ENCODE measurements around the gene TSKU. TPM values are rescaled to one million over a fixed set of nuclear protein-coding genes. Genes with fewer than 3 reads are reported as not detected.

TSKU gene
- total RNA-seq, 1 donor: 23.5 TPM

- Histone ChIP-seq H3K36me3 (ENCODE audit: insufficient read depth, low read length) (no peaks in the 10 kb centered on the region), H2AFZ (ENCODE audit: low read length) (peak overlapping the region; percentile 90), H3K9me3 (ENCODE audit: low read depth, low read length) (no peaks in the 10 kb centered on the region), H3K4me1 (ENCODE audit: insufficient read depth, low read length) (peaks cover 15% of the 10 kb centered on the region), H3K79me2 (ENCODE audit: insufficient read depth, low read length) (no peaks in the 10 kb centered on the region), H3K27ac (ENCODE audit: low read depth, low read length) (peak overlapping the region; percentile 33), H4K20me1 (ENCODE audit: insufficient read depth, low read length) (no peaks in the 10 kb centered on the region), H3K27me3 (ENCODE audit: insufficient read depth, low read length) (no peaks in the 10 kb centered on the region), H3K4me2 (ENCODE audit: insufficient read depth, low read length) (peak overlapping the region; percentile 56), H3K4me3 (ENCODE audit: insufficient read depth, low read length) (peak overlapping the region; percentile 28)
- TF ChIP-seq CTCF (IDR thresholded peaks at IDR 0.05; ENCODE audit: extremely low read depth, low read depth, low read length): no peak
- DNase-seq (ENCODE audit: insufficient read length, low spot score, missing footprints): peak; percentile 94
These were observed 30.6 kb upstream of the TSKU start for GRCh38 chr11:76752321-76753143.

GRCh38 chr11:76753449-76753848 is 29.7 kb upstream of the TSKU start:
- Histone ChIP-seq H3K27me3 (ENCODE audit: insufficient read depth, low read length) (no peaks in the 10 kb centered on the region), H3K4me2 (ENCODE audit: insufficient read depth, low read length) (peak overlapping the region; percentile 56), H3K27ac (ENCODE audit: low read depth, low read length) (no peak overlapping the region), H2AFZ (ENCODE audit: low read length) (peak overlapping the region; percentile 90), H3K4me3 (ENCODE audit: insufficient read depth, low read length) (no peak overlapping the region), H3K4me1 (ENCODE audit: insufficient read depth, low read length) (peaks cover 15% of the 10 kb centered on the region), H3K9me3 (ENCODE audit: low read depth, low read length) (no peaks in the 10 kb centered on the region), H3K36me3 (ENCODE audit: insufficient read depth, low read length) (no peaks in the 10 kb centered on the region), H4K20me1 (ENCODE audit: insufficient read depth, low read length) (no peaks in the 10 kb centered on the region), H3K79me2 (ENCODE audit: insufficient read depth, low read length) (no peaks in the 10 kb centered on the region)
- TF ChIP-seq CTCF (IDR thresholded peaks at IDR 0.05; ENCODE audit: extremely low read depth, low read depth, low read length): no peak
- peak; percentile 76 for DNase-seq (ENCODE audit: insufficient read length, low spot score, missing footprints)

DNA sequence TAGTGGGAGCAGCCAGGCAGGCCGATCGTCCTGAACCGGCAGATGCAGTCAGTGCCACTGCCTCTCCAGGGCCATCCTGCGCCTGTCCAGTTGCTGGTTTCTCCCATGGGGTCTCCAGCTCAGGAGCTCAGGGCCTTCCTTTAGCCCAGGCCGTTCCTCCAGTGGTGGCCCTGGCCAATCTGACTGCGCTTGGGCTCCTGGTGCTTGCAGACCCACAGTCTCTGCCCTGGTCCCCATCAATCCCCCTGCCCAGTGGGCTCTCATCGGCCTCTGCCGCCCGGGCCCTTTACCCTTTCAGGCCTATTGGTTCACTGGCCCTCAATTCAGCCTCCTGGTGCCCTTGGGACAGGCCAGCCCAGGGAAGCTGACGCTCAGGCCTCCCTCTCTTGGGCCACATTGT is 29.2 kb upstream of the TSKU start:
- H3K79me2 ChIP-seq (ENCODE audit: insufficient read depth, low read length): no peaks in the 10 kb centered on the region
- peaks cover 15% of the 10 kb centered on the region for H3K4me1 ChIP-seq (ENCODE audit: insufficient read depth, low read length)
- H3K27ac ChIP-seq (ENCODE audit: low read depth, low read length): no peak overlapping the region
- no peaks in the 10 kb centered on the region for H3K9me3 ChIP-seq (ENCODE audit: low read depth, low read length)
- no peaks in the 10 kb centered on the region for H3K36me3 ChIP-seq (ENCODE audit: insufficient read depth, low read length)
- H3K4me3 ChIP-seq (ENCODE audit: insufficient read depth, low read length): no peak overlapping the region
- no peaks in the 10 kb centered on the region for H4K20me1 ChIP-seq (ENCODE audit: insufficient read depth, low read length)
- no peak overlapping the region for H2AFZ ChIP-seq (ENCODE audit: low read length)
- H3K27me3 ChIP-seq (ENCODE audit: insufficient read depth, low read length): no peaks in the 10 kb centered on the region
- DNase-seq (ENCODE audit: insufficient read length, low spot score, missing footprints): no peak
- no peak for TF ChIP-seq CTCF (IDR thresholded peaks at IDR 0.05; ENCODE audit: extremely low read depth, low read depth, low read length)
- no peak overlapping the region for H3K4me2 ChIP-seq (ENCODE audit: insufficient read depth, low read length)

- no peak overlapping the region for H2AFZ ChIP-seq (ENCODE audit: low read length)
- H3K9me3 ChIP-seq (ENCODE audit: low read depth, low read length): no peaks in the 10 kb centered on the region
- no peaks in the 10 kb centered on the region for H3K27me3 ChIP-seq (ENCODE audit: insufficient read depth, low read length)
- no peak for DNase-seq (ENCODE audit: insufficient read length, low spot score, missing footprints)
- H3K4me1 ChIP-seq (ENCODE audit: insufficient read depth, low read length): peaks cover 15% of the 10 kb centered on the region
- no peak for TF ChIP-seq CTCF (IDR thresholded peaks at IDR 0.05; ENCODE audit: extremely low read depth, low read depth, low read length)
- no peaks in the 10 kb centered on the region for H3K79me2 ChIP-seq (ENCODE audit: insufficient read depth, low read length)
- no peak overlapping the region for H3K27ac ChIP-seq (ENCODE audit: low read depth, low read length)
- no peak overlapping the region for H3K4me3 ChIP-seq (ENCODE audit: insufficient read depth, low read length)
- H4K20me1 ChIP-seq (ENCODE audit: insufficient read depth, low read length): no peaks in the 10 kb centered on the region
- no peaks in the 10 kb centered on the region for H3K36me3 ChIP-seq (ENCODE audit: insufficient read depth, low read length)
- H3K4me2 ChIP-seq (ENCODE audit: insufficient read depth, low read length): no peak overlapping the region
These were observed 26.8 kb upstream of the TSKU start for GRCh38 chr11:76756341-76756741.
